ENCODE results near the gene PAK6.

Gene PAK6

DNA sequence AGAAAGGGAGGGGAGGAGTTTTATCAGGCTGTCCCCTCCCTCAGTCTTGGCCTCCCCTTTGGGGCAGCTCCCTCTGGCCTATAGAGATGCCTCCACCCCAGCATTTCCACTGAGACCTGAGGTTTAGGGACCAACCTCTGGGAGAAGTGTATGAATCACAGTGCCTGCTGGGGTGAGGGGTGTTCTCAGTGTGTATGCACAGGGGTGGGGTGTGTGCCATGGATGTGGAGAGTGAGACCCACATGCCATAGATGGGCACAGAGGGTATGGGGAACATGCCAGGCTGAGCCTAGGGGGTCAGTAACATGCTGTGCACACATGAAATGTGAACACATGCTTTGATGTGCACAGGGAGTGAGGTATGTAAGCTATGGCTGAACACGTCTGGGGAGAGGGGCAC is 56.4 kb downstream of the PAK6 start:
- DNase-seq: no peak

DNA sequence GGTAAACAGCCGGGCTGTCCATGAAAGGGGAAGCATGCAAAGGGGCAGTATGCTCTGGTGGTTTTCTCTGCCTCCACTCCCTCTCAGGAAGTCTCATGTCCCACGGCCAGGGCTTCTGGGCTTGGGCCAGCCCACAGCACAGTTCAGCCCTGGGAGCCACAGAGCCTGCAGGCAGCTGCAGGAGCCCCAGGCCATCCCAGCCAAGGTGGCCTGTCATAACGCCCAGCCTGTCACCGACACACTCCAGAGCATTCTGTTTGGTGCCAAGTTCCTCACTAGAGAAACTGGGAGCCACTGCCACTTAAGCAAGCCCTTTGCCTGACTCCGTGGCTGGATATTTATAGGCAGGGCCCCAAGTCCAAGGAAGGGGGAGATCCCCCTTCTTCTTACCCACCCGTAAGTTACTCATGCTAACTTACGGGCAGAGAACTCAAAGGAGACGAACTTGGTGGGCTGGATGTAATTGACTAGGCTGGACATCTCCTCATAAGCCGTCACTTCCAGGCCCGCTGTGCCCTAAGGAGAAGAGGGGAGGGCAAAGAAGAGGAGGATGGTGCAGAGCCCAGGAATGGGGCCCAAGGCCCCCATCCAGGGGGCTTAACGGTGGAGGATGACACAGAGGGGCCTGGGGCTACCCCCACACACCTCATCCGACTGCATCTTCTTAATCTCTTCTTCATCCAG is 57.2 kb downstream of the PAK6 start:
- no peak for DNase-seq

DNA sequence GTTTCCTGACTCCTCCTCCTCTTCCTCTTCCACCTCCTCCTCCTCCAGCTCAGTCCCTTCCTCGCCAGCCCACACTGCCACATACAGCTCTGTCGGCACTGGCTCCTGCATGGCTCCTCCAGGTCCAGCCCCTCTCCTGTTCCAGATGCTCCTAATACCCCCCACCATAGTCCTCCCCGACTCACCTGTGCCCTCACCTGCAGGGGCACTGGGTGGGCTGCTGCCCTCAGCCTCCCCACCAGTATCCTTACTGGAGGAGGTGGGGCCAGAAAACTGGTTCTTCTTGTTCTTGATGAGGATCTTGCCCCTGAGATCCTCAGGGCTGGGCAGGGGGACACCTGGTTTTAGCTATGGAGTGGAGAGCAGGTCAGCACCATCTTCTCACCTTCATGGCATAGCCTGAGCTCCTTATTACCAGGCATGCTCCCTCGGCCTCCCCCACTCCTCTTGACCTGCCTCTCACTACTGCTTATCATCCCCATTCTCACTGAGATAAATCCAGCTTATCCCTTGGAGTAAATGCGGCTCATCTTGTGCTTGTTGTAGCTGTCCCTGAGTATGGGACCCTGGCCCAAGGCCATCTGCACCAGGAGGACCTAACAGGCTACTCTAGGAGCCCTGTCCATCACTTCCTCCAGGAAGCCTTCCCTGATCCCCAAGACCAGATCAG is 57.8 kb downstream of the PAK6 start:
- DNase-seq: no peak

DNA sequence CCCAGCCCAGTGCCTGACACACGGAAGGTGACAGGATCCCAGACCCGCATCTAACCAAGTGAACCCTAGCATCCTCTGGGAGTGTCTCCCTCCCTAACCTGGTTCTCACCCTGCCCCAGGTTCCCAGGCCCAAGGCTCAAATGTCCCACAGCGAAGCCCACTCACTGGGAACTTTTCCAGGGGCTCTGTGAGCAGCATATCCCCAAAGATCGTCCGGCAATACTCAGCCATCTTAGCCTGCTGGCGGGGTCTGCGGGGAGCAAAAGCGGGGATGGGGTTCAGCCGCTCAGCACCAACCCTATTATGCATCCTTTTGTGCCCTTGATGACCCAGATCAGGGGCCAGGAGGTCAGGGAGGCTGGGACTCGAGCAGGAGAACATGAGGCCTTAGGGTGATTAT is 58.5 kb downstream of the PAK6 start:
- no peak for DNase-seq

DNA sequence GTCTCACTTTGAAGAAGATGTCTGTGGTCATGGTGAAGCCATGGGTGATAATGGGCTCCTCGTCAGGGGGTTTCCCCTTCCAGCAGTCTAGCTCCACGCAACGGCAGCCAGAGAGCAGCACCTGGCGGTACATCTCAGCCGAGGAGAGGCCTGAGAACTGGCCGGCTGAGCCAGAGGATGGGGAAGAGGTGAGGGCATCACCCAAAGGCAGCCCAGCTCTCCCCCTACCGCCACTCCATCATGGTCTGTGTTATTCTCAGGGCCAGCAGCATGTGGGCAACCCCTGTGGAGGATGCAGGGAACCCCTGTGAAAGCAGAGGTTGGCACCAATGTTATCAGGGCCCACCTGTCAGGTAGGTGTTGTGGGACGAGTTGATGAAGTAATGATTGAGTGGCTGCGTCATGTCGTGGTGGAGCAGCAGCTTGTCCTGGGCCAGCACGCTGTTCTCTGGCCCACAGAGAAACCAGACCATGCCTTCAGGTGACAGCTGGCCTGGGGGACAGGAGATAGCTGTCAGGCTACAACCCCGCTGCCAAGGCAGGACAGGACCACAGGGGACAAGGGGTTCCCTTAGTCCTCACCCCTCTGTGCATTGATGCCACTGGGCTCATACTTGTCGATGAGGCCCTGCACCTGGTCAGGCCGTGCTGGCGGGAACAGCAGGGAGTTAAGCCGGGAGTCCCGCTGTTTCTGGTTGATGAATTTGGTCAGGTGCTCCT is 59.5 kb downstream of the PAK6 start:
- no peak for DNase-seq

DNA sequence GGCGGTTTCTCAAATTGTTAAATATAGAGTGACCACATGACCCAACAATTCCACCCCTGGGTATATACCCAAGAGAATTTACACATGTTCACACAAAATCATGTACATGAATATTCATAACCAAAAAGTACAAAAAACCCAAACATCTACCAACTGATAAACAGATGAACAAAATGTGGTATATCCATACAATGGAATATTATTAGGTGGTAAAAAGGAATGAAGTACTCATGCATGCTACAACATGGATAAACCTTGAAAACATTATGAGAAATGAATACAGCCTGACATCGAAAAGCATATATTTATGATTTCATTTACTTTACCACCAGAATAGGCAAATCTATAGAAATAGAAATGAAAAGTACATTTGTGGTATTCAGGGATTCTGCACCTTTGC is 61.5 kb downstream of the PAK6 start:
- no peak for DNase-seq

DNA sequence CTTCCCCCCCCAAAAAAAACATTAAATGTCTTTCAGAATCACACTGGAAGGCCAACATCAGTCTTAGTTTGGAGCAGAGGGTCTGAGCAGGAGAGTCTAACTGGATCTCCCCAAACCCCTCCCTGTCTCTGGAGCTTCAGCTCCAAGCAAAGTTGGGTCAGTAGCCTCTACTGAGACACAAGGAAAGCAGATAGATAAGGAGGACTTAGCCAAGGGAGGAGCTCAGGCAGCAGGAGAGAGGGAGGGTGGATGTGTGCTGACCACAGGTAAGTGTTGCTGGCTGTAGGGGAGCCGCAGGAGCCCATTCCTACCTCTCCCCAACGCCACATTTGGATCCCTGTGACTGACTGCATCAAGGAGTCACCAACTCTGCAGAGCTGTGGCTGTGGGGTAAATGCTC is 61.9 kb downstream of the PAK6 start:
- no peak for DNase-seq

DNA sequence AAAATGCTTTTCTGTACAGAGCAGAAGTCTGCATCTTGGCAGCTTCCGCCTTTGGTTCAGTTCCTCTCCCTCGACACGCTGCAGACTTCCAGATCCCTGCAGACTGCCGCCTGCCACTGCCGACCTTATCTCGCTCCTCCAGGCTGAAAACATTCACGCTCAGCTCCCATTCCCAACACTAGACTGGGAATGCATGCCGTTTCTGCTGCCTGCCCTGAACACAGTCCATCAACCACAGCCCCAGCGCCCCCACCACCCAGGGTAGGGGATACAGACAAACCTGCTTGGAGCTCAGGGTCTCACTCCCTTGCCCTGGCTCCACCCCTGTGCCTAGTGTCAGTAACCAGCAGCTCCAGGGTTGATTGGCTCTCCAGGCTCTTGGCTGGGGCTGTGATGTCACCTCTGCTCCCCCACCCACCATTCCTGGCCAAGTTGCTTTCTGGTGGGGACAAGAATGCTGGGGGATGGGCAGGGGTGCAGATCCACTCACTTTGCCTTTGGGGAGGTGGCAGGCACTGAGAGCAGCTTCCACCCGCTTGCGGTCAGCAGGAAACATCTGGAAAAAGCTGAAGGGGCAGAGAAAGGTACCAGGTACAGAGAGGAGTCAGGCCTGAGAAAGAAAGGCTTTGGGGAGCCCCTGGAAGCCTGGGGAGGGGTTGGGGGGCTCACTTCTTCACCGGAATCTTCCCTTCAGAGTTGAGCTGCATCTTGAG is 62.8 kb downstream of the PAK6 start:
- DNase-seq: peak; percentile 89

DNA sequence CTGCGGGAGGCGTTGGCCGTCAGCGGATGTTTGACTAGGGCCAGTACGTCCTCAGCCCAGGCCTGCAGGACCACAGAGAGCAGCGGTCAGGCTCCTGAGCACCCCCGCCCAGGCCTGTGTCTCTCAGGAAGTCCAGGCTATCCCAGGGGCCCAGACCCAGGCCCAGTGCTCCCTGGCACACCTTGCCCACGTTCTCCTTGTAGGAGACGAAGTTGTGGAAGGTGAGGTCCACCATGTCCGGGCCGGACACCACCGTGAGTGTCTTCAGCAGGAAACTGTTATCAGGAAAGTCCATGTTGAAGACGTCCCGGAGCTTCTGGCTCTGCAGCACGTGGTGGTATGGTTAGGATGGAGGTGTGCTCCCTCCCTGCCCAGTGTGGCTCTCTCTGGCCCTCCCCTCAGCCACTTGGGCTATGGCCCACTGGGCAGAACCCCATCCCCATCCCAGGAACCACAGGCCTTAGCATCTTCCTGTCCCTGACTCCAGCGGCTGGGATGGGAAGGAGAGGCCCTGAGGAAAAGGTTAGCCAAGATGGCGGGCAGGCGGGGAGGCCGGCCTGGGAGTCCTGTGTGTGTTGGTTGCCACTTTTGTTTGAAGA is 63.5 kb downstream of the PAK6 start:
- DNase-seq: no peak

DNA sequence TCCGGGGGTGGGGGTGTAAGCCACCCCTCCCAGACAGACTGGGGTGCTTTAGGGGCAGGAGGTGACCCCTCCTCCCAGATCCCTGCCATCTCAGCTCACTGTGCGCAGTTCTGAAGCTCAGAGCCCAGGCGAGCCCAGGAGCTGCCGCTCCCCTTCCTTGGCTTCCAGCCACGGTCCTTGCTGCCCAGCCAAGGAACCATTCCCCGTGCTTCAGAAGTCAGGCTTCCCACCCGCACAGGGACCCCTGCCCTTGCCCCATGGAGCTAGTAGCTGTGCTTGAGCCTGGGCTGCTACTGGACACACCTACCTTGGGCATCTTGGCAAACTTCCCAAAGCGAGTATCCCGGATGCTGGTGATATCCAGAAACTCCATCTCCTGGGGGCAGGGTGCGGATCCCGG is 64.1 kb downstream of the PAK6 start:
- DNase-seq: no peak

DNA sequence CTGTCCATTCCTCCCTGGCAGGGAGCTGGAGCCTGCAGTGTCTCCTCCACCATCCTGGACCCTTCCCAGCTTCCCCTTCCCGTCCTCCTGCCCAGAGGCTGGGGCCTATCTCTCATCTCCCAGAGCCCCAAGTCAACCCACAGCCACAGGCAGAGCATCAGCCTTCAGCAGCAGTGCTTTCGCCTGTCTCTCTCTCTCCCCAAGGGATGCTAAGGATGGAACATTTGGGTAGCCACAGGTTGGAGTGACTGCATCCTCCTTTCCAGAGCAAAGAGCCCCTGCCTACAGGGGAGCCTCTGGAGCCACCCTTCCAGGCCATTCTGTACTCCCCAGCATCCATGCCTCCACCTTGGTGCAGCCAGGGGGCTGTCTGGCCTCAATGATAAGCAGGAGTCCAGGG is 64.7 kb downstream of the PAK6 start:
- DNase-seq: no peak

DNA sequence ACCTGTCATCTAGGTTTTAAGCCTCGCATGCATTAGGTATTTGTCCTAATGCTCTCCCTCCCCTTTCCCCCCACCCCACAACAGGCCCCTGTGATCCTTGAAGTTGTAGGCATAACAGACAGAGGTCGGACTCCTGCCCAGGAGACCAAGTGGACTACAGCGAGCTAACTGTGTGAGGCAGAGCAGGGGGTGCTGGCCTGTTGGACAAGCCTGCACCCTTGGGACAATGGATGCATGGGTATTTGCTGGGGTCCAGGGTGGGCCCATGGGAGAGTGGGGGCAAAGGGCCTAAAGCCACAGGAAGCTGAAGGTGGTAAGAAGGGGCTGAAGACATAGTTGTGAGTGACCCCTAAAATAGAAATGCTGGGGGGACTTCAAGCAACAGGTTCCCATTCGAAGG is 66.4 kb downstream of the PAK6 start:
- no peak for DNase-seq

DNA sequence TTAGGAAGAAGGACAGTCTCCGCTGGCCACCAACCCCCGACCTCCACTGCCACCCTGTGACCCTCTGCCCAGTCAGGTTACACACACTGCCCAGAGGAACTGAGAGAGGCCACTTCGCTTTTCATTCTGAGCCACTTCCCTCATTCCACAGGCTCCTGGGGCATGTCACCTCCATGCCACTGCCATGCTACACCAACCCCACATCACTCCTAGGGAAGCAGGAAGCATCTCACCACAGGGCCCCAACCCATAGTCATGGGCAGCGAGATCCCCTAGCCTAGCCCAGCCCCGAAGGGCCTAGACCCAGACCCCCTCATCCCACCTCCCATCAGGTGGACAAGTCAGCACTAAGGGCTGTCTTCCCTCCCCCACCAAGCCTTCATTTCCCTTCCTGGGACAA is 67.5 kb downstream of the PAK6 start:
- no peak for DNase-seq

DNA sequence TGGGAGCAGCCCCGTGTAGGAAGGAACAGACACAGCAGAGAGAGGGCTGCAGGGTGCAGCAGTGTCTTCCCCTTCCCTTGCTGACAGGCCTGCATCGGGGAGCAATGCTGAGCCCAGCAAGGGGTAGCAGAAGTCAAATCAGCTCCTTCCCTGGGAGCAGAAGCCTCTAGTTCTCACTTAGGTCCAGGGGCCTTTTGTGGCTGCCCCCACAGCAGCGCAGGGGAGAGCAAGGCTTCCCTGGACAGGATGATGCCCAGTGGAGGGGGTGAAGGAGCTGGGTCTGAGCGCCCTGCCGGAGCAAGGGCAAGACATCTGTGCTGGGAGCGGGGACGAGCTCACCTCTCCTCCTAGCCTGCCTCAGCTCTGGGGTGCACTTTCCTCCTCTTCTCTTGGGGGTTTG is 68.0 kb downstream of the PAK6 start:
- DNase-seq: no peak

DNA sequence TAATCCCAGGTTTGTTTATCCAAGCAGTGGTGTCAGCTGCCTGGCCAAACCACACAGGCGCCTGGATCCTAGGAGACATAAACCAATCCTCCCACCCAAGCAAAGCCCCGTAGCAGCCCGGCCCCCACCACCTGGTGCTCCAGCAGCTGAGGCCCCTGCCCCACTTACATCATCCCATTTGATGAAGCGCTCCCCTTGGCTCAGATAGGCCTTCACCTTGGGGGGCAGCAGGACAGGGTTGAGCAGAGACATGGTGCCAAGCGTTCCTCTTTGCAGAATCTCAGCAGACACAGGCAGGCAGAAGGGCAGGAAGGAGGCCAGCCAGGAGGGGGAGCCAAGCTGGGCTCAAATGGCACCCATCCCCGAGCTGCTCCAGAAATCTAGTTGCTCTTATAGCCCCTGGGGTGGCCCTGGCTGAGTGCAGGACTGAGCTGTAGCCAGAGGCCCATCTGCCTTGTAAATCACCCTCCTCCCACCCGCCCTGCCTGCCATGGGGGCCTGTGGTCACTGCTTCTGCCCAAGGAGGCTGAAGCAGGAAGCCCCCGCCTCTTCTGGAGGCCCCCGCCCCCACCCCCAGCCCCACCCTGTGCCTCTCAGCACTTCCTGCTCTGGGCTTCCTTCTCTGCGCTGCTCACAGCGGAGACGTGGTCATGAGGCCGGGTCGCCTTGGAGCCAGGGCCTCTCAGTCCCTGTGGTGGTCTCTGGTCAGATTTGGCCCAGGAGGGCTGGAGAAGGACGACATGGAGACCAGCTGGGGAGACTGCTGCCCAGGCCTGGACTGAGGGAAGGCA is 68.8 kb downstream of the PAK6 start, which contains the start of gene PLCB2:
TSS of gene PLCB2 (minus strand) at position 515 of the 791 bp plus-strand sequence. CDS start at position 252, 263 bp downstream.
- peak; percentile 89 for DNase-seq

DNA sequence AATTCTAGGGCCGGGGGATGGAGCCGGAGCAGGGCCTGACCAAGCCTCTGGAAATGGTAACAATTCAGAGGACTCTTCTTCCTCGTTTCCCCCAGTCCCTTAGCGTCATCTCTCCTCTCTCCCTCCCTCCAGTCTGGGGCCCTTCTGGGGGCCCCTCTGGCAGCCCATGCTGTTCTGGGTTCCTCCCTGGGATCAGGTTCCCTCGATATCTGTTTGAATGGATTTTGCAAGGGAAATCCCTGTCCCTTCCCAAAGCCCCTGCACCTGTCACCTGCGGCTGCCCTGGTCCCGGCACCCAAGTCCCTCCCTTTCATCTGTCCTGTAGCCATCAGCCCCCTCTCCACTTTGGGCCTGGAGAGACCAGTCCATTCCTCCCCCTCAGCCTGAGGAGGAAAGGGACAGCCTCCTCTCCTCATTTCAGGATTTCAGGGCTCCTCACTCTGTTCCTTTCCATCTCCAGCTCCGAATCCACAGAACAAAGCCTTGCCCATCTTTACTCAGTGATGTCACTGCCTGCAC is 70.5 kb downstream of the PAK6 start:
- DNase-seq: no peak

DNA sequence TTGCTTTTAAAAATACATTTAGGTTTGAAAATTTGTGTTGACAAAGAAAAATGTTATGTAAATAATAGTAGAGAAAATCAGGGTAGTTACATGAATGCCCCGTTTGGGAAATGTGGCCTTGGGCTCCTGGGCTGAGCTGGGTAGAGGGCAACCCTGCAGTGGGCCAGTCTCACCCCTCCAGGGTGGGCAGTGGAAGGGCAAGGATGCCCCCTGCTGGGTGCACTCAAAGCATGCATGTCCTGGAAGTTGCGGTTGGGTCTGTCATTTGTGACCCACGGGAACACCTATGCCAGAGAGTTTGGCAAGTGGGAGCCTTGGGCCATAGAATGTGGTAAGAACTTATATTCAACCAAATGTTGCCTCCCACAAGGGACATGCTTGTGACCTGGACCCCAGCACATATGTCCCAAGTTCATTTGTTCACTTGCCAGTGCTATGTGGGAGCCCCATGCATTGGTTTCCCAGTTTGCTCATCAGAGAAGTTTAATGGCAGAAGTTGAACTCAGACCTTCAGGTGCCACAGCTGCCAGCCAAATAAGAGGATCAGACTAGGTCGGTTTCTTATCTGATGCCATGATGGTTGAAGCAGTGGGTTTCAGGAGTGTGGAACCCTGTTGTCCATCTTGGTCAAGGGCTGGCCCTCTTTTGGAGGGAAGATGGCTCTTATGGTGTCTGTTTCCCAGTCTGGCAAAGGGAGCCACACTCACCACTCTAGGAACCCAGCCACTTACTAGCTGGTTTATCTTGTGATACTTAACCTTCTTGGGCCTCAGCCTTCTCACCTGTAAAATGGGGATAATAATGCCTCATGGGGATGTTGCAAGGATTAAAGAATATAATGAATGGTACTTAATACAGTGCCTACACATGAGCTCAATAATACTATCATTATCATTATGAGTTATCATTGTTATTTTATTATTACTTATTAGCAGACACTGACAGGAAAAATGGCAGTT is 71.4 kb downstream of the PAK6 start:
- peak; percentile 84 for DNase-seq

DNA sequence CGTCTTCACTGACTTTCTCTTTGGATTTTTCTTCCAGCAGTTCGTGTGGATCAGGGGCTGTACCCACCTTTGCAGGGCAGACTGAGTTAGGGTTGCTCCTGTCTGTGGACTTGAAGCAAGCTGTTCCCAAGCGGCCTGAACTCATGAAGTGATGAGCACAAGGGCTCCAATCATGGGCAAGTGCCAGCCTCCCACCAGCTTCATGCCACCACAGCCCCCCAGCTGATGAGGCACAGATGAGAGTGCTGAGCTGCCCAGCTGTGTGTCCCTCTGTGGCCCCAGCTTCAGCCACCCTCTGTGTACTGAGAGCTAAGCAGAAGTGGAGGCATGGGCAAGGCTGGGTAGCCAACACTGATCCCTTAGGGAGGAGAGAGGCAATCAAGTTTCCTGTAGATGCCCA is 72.1 kb downstream of the PAK6 start:
- no peak for DNase-seq

DNA sequence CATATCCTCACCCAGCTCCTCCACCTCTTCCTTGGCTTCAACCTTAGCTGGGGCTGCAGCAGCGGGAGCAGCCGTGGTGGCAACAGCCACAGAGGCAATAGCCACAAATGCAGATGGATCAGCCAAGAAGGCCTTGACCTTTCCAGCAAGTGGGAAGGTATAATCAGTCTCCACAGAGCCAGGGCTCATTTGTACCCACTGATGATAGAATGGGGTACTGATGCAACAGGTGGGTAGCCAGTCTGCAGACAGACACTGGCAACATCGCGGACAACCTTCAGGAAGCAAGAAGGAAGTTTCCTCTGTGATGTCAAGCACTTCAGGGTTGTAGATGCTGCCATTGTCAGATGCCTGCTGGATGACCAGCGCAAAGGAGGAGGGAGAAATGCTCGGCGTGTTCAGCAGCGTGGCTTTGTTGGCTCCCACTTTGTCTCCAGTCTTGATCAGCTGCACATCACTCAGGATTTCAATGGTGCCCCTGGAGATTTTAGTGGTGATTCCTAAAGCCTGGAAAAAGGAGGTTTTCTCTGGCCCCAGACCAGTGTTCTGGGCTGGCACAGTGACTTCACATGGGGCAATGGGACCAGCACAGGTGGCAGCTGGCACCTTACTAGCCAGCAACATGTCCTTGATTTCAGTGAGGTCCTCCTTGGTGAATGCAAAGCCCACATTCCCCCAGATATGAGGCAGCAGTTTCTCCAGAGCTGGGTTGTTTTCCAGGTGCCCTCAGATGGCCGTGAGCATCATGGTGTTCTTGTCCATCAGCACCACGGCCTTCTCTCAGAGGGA is 73.7 kb downstream of the PAK6 start:
- no peak for DNase-seq

Data from islet precursor cell (in vitro differentiated cells).